ENCODE measurements around the gene ZNF302.
"Not testable (repeated sequence)": the region's sequence is repeated elsewhere in the genome, so short reads cannot be mapped to it uniquely, and the experiment has no call there.

ZNF302 gene

GRCh38 chr19:34675250-34675649 is 2.2 kb upstream of the ZNF302 start:
- DNase-seq (ENCODE audit: insufficient read length) (no peak), FAIRE-seq (no peak)
- TF ChIP-seq POLR2A (IDR thresholded peaks at IDR 0.05; ENCODE audit: low read depth, low read length) (no peak), TAF1 (IDR thresholded peaks at IDR 0.05; ENCODE audit: borderline replicate concordance, low read depth, low read length) (no peak), POLR2AphosphoS5 (IDR thresholded peaks at IDR 0.05; ENCODE audit: low read depth, low read length) (no peak)

- DNase-seq (ENCODE audit: insufficient read length) (no peak), FAIRE-seq (no peak)
- TF ChIP-seq POLR2AphosphoS5 (IDR thresholded peaks at IDR 0.05; ENCODE audit: low read depth, low read length) = no peak
- no peak for TF ChIP-seq POLR2A (IDR thresholded peaks at IDR 0.05; ENCODE audit: low read depth, low read length)
- no peak for TF ChIP-seq TAF1 (IDR thresholded peaks at IDR 0.05; ENCODE audit: borderline replicate concordance, low read depth, low read length)
Observed at GRCh38 chr19:34675919-34676318, 1.6 kb upstream of the ZNF302 start.

- DNase-seq (ENCODE audit: insufficient read length) (peak; percentile 36), FAIRE-seq (no peak)
- TF ChIP-seq POLR2AphosphoS5 (IDR thresholded peaks at IDR 0.05; ENCODE audit: low read depth, low read length) (no peak), POLR2A (IDR thresholded peaks at IDR 0.05; ENCODE audit: low read depth, low read length) (no peak), TAF1 (IDR thresholded peaks at IDR 0.05; ENCODE audit: borderline replicate concordance, low read depth, low read length) (no peak)
Observed at GRCh38 chr19:34676697-34677385, 637 bp upstream of the ZNF302 start, which contains the start of gene SCGB2B2. TSS of gene SCGB2B2 (minus strand) at chr19:34677159. CDS start at chr19:34594563, 82,596 bp downstream.

- DNase-seq (ENCODE audit: insufficient read length) = no peak
- no peak for FAIRE-seq
- TF ChIP-seq TAF1 (IDR thresholded peaks at IDR 0.05; ENCODE audit: borderline replicate concordance, low read depth, low read length) = no peak
- no peak for TF ChIP-seq POLR2AphosphoS5 (IDR thresholded peaks at IDR 0.05; ENCODE audit: low read depth, low read length)
- no peak for TF ChIP-seq POLR2A (IDR thresholded peaks at IDR 0.05; ENCODE audit: low read depth, low read length)
Observed at GRCh38 chr19:34678085-34678412, 571 bp downstream of the ZNF302 start.

GRCh38 chr19:34678421-34678820 is 943 bp downstream of the ZNF302 start:
- TF ChIP-seq POLR2A (IDR thresholded peaks at IDR 0.05; ENCODE audit: low read depth, low read length) (no peak), POLR2AphosphoS5 (IDR thresholded peaks at IDR 0.05; ENCODE audit: low read depth, low read length) (no peak), TAF1 (IDR thresholded peaks at IDR 0.05; ENCODE audit: borderline replicate concordance, low read depth, low read length) (no peak)
- DNase-seq (ENCODE audit: insufficient read length) (no peak), FAIRE-seq (no peak)

- no peak for DNase-seq (ENCODE audit: insufficient read length)
- TF ChIP-seq POLR2A (IDR thresholded peaks at IDR 0.05; ENCODE audit: low read depth, low read length) (no peak), TAF1 (IDR thresholded peaks at IDR 0.05; ENCODE audit: borderline replicate concordance, low read depth, low read length) (no peak), POLR2AphosphoS5 (IDR thresholded peaks at IDR 0.05; ENCODE audit: low read depth, low read length) (no peak)
- no peak for FAIRE-seq
Observed at GRCh38 chr19:34681478-34681877, 4.0 kb downstream of the ZNF302 start.

GRCh38 chr19:34685266-34685665 is 7.8 kb downstream of the ZNF302 start:
- not testable (repeated sequence) for FAIRE-seq; DNase-seq (ENCODE audit: insufficient read length)

- TF ChIP-seq POLR2AphosphoS5 (IDR thresholded peaks at IDR 0.05; ENCODE audit: low read depth, low read length) = no peak
- TF ChIP-seq TAF1 (IDR thresholded peaks at IDR 0.05; ENCODE audit: borderline replicate concordance, low read depth, low read length) = no peak
- no peak for TF ChIP-seq POLR2A (IDR thresholded peaks at IDR 0.05; ENCODE audit: low read depth, low read length)
- no peak for DNase-seq (ENCODE audit: insufficient read length)
- FAIRE-seq = no peak
Observed at GRCh38 chr19:34686455-34686854, 9.0 kb downstream of the ZNF302 start.

GRCh38 chr19:34687348-34687747 is 9.9 kb downstream of the ZNF302 start:
- no peak for DNase-seq (ENCODE audit: insufficient read length)
- no peak for FAIRE-seq

GRCh38 chr19:34688592-34688991 is 11.1 kb downstream of the ZNF302 start:
- DNase-seq (ENCODE audit: insufficient read length) (no peak), FAIRE-seq (no peak)
- TF ChIP-seq POLR2AphosphoS5 (IDR thresholded peaks at IDR 0.05; ENCODE audit: low read depth, low read length) = no peak
- no peak for TF ChIP-seq POLR2A (IDR thresholded peaks at IDR 0.05; ENCODE audit: low read depth, low read length)
- TF ChIP-seq TAF1 (IDR thresholded peaks at IDR 0.05; ENCODE audit: borderline replicate concordance, low read depth, low read length) = no peak

More at GRCh38 chr19:34687348-34687747, 9.9 kb downstream of the ZNF302 start:
- TF ChIP-seq TAF1 (IDR thresholded peaks at IDR 0.05; ENCODE audit: borderline replicate concordance, low read depth, low read length) (no peak), POLR2AphosphoS5 (IDR thresholded peaks at IDR 0.05; ENCODE audit: low read depth, low read length) (no peak), POLR2A (IDR thresholded peaks at IDR 0.05; ENCODE audit: low read depth, low read length) (no peak)

GRCh38 chr19:34690372-34690771 is 12.9 kb downstream of the ZNF302 start:
- no peak for TF ChIP-seq POLR2AphosphoS5 (IDR thresholded peaks at IDR 0.05; ENCODE audit: low read depth, low read length)
- TF ChIP-seq TAF1 (IDR thresholded peaks at IDR 0.05; ENCODE audit: borderline replicate concordance, low read depth, low read length) = no peak
- TF ChIP-seq POLR2A (IDR thresholded peaks at IDR 0.05; ENCODE audit: low read depth, low read length) = no peak
- no peak for FAIRE-seq
- DNase-seq (ENCODE audit: insufficient read length) = no peak

GRCh38 chr19:34692549-34692948 is 15.1 kb downstream of the ZNF302 start:
- DNase-seq (ENCODE audit: insufficient read length) (no peak), FAIRE-seq (no peak)
- TF ChIP-seq TAF1 (IDR thresholded peaks at IDR 0.05; ENCODE audit: borderline replicate concordance, low read depth, low read length) = no peak
- no peak for TF ChIP-seq POLR2A (IDR thresholded peaks at IDR 0.05; ENCODE audit: low read depth, low read length)
- TF ChIP-seq POLR2AphosphoS5 (IDR thresholded peaks at IDR 0.05; ENCODE audit: low read depth, low read length) = no peak
